HEK293 (cell line): ENCODE data around the gene TCF7L1.

Experiments
- CTCF ChIA-PET: fragments of 350-600 bp; formaldehyde crosslinking; extraction: SDS; loops from one replicate; lab custom pipeline; 2021; ENCODE audit warnings: antibody characterized with exemption; lab: Yijun Ruan, JAX
- POLR2A ChIA-PET: fragments of 300-600 bp; formaldehyde crosslinking; extraction: SDS; loops from one replicate; lab custom pipeline; 2020; ENCODE audit warnings: antibody characterized with exemption, inconsistent platforms; lab: Yijun Ruan, JAX
- H3K27ac ChIP-seq: fragments of 200-500 bp; sonication (Bioruptor generic); 2 replicates; pipeline ENCODE4 v1.5.1; 2014; ENCODE audit warnings: low read depth, low read length, control low read depth, inconsistent platforms; ENCODE audit errors: extremely low read depth
- H3K36me3 ChIP-seq, 2 experiments: fragments of 200-500 bp in 1 of 2; sonication (Bioruptor generic) in 1 of 2; 1 replicate in 1 of 2; 2 replicates in 1 of 2; pipeline ENCODE4 v1.5.1; 2014 to 2017; ENCODE audit warnings: inconsistent platforms in 2 of 2, low read length in 2 of 2; ENCODE audit not compliant: control insufficient read depth in 2 of 2, insufficient read depth in 1 of 2
- H3K4me1 ChIP-seq: fragments of 200-500 bp; sonication (Bioruptor generic); 2 replicates; pipeline ENCODE4 v1.5.1; 2014; ENCODE audit warnings: mild to moderate bottlenecking, low read length, inconsistent platforms; ENCODE audit not compliant: control insufficient read depth, insufficient read depth
- H3K4me3 ChIP-seq: 2 replicates; pipeline ENCODE4 v1.5.1; 2011; ENCODE audit warnings: low read depth, mild to moderate bottlenecking, control low read depth, low read length, moderate library complexity
- H3K9me3 ChIP-seq: fragments of 200-500 bp; sonication (Bioruptor generic); 2 replicates; pipeline ENCODE4 v1.5.1; 2014; ENCODE audit warnings: low read depth, low read length, inconsistent platforms; ENCODE audit not compliant: control insufficient read depth, insufficient read depth
- FEZF1 ChIP-seq: fragments of 450-650 bp; formaldehyde crosslinking; IDR thresholded peaks from 2 replicates; pipeline ENCODE4 v1.5.1; 2016; ENCODE audit warnings: missing biosample characterization, missing genetic modification characterization
- KLF10 ChIP-seq: fragments of 450-650 bp; IDR thresholded peaks from 2 replicates; pipeline ENCODE4 v1.5.1; 2018; ENCODE audit warnings: missing biosample characterization, mild to moderate bottlenecking, missing genetic modification characterization
- KLF9 ChIP-seq: fragments of 450-650 bp; formaldehyde crosslinking; IDR thresholded peaks from 2 replicates; pipeline ENCODE4 v1.5.1; 2016; ENCODE audit warnings: missing biosample characterization, missing genetic modification characterization, low read depth
- PBX3 ChIP-seq: sonication (generic); formaldehyde crosslinking; IDR thresholded peaks from 2 replicates; pipeline ENCODE4 v1.8.1; 2022; ENCODE audit warnings: mild to moderate bottlenecking, moderate library complexity, missing genetic modification reagents
- RBAK ChIP-seq: fragments of 450-650 bp; formaldehyde crosslinking; IDR thresholded peaks from 2 replicates; pipeline ENCODE4 v1.5.1; 2016; ENCODE audit warnings: missing biosample characterization, missing genetic modification characterization
- YY2 ChIP-seq: fragments of 450-650 bp; formaldehyde crosslinking; IDR thresholded peaks from 2 replicates; pipeline ENCODE4 v1.5.1; 2016; ENCODE audit warnings: missing biosample characterization, missing genetic modification characterization
- ZBTB7A ChIP-seq: fragments of 450-650 bp; formaldehyde crosslinking; IDR thresholded peaks from 2 replicates; pipeline ENCODE4 v1.5.1; 2016; ENCODE audit warnings: low read depth, missing biosample characterization, missing genetic modification characterization
- ZNF133 ChIP-seq: fragments of 450-650 bp; formaldehyde crosslinking; IDR thresholded peaks from 2 replicates; pipeline ENCODE4 v1.5.1; 2016; ENCODE audit warnings: missing biosample characterization, missing genetic modification characterization
- ZNF138 ChIP-seq: fragments of 450-650 bp; formaldehyde crosslinking; IDR thresholded peaks from 2 replicates; pipeline ENCODE4 v1.5.1; 2016; ENCODE audit warnings: missing biosample characterization, missing genetic modification characterization, borderline replicate concordance
- ZNF184 ChIP-seq: fragments of 450-650 bp; IDR thresholded peaks from 2 replicates; pipeline ENCODE4 v1.5.1; 2018; ENCODE audit warnings: missing biosample characterization, mild to moderate bottlenecking, missing genetic modification characterization
- ZNF202 ChIP-seq: fragments of 450-650 bp; formaldehyde crosslinking; IDR thresholded peaks from 2 replicates; pipeline ENCODE4 v1.5.1; 2016; ENCODE audit warnings: missing biosample characterization, missing genetic modification characterization, borderline replicate concordance
- ZNF239 ChIP-seq: fragments of 450-650 bp; formaldehyde crosslinking; IDR thresholded peaks from 2 replicates; pipeline ENCODE4 v1.5.1; 2016; ENCODE audit warnings: missing biosample characterization, missing genetic modification characterization
- ZNF501 ChIP-seq: fragments of 450-650 bp; formaldehyde crosslinking; IDR thresholded peaks from 2 replicates; pipeline ENCODE4 v1.5.1; 2016; ENCODE audit warnings: missing biosample characterization, missing genetic modification characterization
- ZNF558 ChIP-seq: fragments of 450-650 bp; formaldehyde crosslinking; IDR thresholded peaks from 2 replicates; pipeline ENCODE4 v1.5.1; 2016; ENCODE audit warnings: missing biosample characterization, missing genetic modification characterization
- ZNF623 ChIP-seq: fragments of 450-650 bp; formaldehyde crosslinking; IDR thresholded peaks from 2 replicates; pipeline ENCODE4 v1.5.1; 2016; ENCODE audit warnings: missing biosample characterization, missing genetic modification characterization
- ZNF629 ChIP-seq: fragments of 450-650 bp; formaldehyde crosslinking; IDR thresholded peaks from 2 replicates; pipeline ENCODE4 v1.5.1; 2017; ENCODE audit warnings: missing biosample characterization, missing genetic modification characterization
- ZNF692 ChIP-seq: fragments of 450-650 bp; formaldehyde crosslinking; IDR thresholded peaks from 2 replicates; pipeline ENCODE4 v1.5.1; 2016; ENCODE audit warnings: missing biosample characterization, missing genetic modification characterization
- ZNF747 ChIP-seq: fragments of 450-650 bp; formaldehyde crosslinking; IDR thresholded peaks from 2 replicates; pipeline ENCODE4 v1.5.1; 2016; ENCODE audit warnings: missing biosample characterization, missing genetic modification characterization
- ZSCAN30 ChIP-seq: fragments of 450-650 bp; IDR thresholded peaks from 2 replicates; pipeline ENCODE4 v1.5.1; 2018; ENCODE audit warnings: missing biosample characterization, mild to moderate bottlenecking, missing genetic modification characterization, moderate library complexity
- TF ChIP-seq, protein P1 (sequence below): fragments of 450-650 bp; formaldehyde crosslinking; IDR thresholded peaks from 2 replicates; pipeline ENCODE4 v1.5.1; 2017; ENCODE audit warnings: missing biosample characterization, mild to moderate bottlenecking, missing genetic modification characterization, moderate library complexity
- TF ChIP-seq, protein P2 (sequence below): fragments of 450-650 bp; formaldehyde crosslinking; IDR thresholded peaks from 2 replicates; pipeline ENCODE4 v1.5.1; 2016; ENCODE audit warnings: missing biosample characterization, missing genetic modification characterization, borderline replicate concordance
- TF ChIP-seq, protein P3 (sequence below): fragments of 450-650 bp; formaldehyde crosslinking; optimal IDR thresholded peaks from 2 replicates; pipeline ENCODE3; 2016; ENCODE audit warnings: missing biosample characterization, mild to moderate bottlenecking, missing genetic modification characterization

TCF7L1 gene

DNA sequence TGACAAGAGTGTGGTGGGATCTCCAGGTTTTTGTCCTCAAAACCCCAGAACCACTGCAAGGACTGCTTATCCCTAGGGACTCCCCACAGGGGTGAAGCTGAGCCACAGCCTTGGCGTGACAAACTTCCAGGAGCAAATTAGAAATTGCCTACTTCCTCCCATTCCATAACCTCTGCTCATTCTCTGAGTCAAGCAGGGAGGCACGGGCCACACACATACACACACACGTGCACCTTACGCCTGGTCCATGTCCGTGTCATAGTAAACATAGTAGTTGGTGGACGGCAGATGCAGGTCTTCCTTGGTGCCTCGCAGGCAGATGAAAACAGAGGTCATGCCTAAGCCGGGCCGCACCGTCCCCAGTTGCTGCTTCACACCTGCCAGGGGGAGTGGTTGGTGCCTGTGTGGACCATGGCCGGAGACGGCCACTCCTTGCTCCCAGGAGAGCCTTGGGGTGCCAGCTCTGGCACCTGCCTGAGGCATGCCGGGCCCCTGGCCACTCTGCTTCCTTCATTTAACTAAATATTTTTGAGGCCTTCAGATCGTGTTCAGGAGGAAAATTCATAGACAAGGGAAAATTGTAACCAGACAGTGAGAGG, 211.3 kb downstream of the TCF7L1 start:
- ChIA-PET CTCF (interaction anchor here (0.7 kb wide), 1 partner anchor 24 kb away, joined by 3 read pairs; no protein-coding TSS in a partner anchor), POLR2A (no interaction called here)
- Histone ChIP-seq H3K4me3 (no peak overlapping the region), H3K36me3 (peaks cover 12 to 50% of the 10 kb centered on the region in 2 experiments; a peak in 2 of 3 replicates), H3K27ac (no peak overlapping the region), H3K9me3 (no peaks in the 10 kb centered on the region), H3K4me1 (no peaks in the 10 kb centered on the region)
- TF ChIP-seq ZNF692, result no peak
- no peak for TF ChIP-seq ZNF747 (tag by site-specific recombination)
- TF ChIP-seq RBAK (tag by site-specific recombination), result no peak
- TF ChIP-seq PBX3 (CRISPR knock-in tag), result no peak
- TF ChIP-seq, protein P1, sequence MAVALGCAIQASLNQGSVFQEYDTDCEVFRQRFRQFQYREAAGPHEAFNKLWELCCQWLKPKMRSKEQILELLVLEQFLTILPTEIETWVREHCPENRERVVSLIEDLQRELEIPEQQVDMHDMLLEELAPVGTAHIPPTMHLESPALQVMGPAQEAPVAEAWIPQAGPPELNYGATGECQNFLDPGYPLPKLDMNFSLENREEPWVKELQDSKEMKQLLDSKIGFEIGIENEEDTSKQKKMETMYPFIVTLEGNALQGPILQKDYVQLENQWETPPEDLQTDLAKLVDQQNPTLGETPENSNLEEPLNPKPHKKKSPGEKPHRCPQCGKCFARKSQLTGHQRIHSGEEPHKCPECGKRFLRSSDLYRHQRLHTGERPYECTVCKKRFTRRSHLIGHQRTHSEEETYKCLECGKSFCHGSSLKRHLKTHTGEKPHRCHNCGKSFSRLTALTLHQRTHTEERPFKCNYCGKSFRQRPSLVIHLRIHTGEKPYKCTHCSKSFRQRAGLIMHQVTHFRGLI (tag by site-specific recombination), result no peak
- TF ChIP-seq ZBTB7A (tag by site-specific recombination), result no peak

DNA sequence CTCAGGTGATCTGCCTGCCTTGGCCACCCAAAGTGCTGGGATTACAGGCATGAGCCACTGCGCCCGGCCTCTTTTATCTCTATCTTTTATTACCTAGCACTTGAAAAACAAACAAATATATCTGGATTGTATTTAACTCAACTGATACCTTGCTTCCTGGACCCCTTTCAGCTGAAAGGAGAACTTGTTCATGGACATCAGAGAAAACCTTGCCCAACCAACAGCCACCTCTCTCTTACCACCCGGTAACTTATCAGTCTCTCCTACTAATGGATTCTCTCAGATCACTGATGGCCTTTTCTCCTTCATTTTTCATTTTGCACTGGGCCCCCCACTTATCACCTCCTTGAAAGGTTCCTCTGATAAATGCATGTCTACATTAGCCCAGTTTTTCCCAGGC, 214.4 kb downstream of the TCF7L1 start:
- CTCF ChIA-PET, result no interaction called here

DNA sequence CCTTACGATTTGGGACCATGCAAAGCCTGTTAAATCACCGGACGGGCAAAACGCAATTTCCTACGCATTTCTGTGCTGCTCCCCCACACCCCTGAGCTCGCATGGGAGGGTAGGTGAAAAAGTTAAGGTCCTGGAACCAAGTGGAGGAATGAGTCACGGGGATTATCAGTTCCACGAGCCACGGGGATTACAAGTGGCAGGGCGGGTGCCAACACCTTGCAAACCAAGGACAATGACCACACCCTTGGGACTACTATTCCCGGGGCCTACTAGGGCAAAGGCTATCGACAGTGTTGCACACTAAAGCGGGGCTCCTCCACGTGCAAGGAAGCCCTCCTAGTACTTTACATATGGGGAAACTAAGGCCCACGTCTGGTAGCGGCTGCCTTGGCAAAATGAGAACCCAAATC, 220.7 kb downstream of the TCF7L1 start:
- H3K36me3 ChIP-seq, result peaks cover 29 to 59% of the 10 kb centered on the region in 2 experiments
- no peaks in the 10 kb centered on the region; the same call in 1 of the 2 replicates for H3K4me1 ChIP-seq
- CTCF ChIA-PET, result interaction anchor here (0.6 to 1.3 kb wide), 4 partner anchors 13 to 198 kb away, joined by 3 to 6 read pairs (median 4); partner anchors contain the start of gene MAT2A
- H3K9me3 ChIP-seq, result no peaks in the 10 kb centered on the region
- H3K4me3 ChIP-seq, result peak overlapping the region; percentile 50
- H3K27ac ChIP-seq, result peak overlapping the region; percentile 66; the same call in 1 of the 2 replicates
- POLR2A ChIA-PET, result interaction anchor here (0.9 to 3.0 kb wide), 18 partner anchors 8 to 383 kb away, joined by 3 to 28 read pairs (median 6); partner anchors contain the start of genes C2orf68, GGCX, KCMF1 and MAT2A
- no peak for TF ChIP-seq ZNF501 (tag by site-specific recombination)
- TF ChIP-seq, protein P2, sequence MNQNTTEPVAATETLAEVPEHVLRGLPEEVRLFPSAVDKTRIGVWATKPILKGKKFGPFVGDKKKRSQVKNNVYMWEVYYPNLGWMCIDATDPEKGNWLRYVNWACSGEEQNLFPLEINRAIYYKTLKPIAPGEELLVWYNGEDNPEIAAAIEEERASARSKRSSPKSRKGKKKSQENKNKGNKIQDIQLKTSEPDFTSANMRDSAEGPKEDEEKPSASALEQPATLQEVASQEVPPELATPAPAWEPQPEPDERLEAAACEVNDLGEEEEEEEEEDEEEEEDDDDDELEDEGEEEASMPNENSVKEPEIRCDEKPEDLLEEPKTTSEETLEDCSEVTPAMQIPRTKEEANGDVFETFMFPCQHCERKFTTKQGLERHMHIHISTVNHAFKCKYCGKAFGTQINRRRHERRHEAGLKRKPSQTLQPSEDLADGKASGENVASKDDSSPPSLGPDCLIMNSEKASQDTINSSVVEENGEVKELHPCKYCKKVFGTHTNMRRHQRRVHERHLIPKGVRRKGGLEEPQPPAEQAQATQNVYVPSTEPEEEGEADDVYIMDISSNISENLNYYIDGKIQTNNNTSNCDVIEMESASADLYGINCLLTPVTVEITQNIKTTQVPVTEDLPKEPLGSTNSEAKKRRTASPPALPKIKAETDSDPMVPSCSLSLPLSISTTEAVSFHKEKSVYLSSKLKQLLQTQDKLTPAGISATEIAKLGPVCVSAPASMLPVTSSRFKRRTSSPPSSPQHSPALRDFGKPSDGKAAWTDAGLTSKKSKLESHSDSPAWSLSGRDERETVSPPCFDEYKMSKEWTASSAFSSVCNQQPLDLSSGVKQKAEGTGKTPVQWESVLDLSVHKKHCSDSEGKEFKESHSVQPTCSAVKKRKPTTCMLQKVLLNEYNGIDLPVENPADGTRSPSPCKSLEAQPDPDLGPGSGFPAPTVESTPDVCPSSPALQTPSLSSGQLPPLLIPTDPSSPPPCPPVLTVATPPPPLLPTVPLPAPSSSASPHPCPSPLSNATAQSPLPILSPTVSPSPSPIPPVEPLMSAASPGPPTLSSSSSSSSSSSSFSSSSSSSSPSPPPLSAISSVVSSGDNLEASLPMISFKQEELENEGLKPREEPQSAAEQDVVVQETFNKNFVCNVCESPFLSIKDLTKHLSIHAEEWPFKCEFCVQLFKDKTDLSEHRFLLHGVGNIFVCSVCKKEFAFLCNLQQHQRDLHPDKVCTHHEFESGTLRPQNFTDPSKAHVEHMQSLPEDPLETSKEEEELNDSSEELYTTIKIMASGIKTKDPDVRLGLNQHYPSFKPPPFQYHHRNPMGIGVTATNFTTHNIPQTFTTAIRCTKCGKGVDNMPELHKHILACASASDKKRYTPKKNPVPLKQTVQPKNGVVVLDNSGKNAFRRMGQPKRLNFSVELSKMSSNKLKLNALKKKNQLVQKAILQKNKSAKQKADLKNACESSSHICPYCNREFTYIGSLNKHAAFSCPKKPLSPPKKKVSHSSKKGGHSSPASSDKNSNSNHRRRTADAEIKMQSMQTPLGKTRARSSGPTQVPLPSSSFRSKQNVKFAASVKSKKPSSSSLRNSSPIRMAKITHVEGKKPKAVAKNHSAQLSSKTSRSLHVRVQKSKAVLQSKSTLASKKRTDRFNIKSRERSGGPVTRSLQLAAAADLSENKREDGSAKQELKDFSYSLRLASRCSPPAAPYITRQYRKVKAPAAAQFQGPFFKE (tag by site-specific recombination), result no peak
- TF ChIP-seq ZNF629 (tag by site-specific recombination), result no peak
- no peak for TF ChIP-seq FEZF1 (tag by site-specific recombination)
- TF ChIP-seq YY2 (tag by site-specific recombination), result no peak

More for the DNA sequence above, 214.4 kb downstream of the TCF7L1 start:
- POLR2A ChIA-PET, result interaction anchor here (1.5 kb wide), 1 partner anchor 20 kb away, joined by 3 read pairs; the partner anchor contains the start of gene TGOLN2
- H3K27ac ChIP-seq, result no peak overlapping the region
- no peaks in the 10 kb centered on the region for H3K9me3 ChIP-seq
- no peaks in the 10 kb centered on the region for H3K4me1 ChIP-seq
- peaks cover 22 to 75% of the 10 kb centered on the region in 2 experiments for H3K36me3 ChIP-seq
- H3K4me3 ChIP-seq, result no peak overlapping the region
- no peak for TF ChIP-seq ZNF202 (tag by site-specific recombination)
- no peak for TF ChIP-seq ZNF133 (tag by site-specific recombination)
- TF ChIP-seq KLF9 (tag by site-specific recombination), result no peak
- no peak for TF ChIP-seq ZNF184 (tag by site-specific recombination)
- no peak for TF ChIP-seq ZNF138
- TF ChIP-seq ZNF239 (tag by site-specific recombination), result no peak
- TF ChIP-seq ZNF558 (tag by site-specific recombination), result no peak
- no peak for TF ChIP-seq ZNF623
- TF ChIP-seq, protein P3, sequence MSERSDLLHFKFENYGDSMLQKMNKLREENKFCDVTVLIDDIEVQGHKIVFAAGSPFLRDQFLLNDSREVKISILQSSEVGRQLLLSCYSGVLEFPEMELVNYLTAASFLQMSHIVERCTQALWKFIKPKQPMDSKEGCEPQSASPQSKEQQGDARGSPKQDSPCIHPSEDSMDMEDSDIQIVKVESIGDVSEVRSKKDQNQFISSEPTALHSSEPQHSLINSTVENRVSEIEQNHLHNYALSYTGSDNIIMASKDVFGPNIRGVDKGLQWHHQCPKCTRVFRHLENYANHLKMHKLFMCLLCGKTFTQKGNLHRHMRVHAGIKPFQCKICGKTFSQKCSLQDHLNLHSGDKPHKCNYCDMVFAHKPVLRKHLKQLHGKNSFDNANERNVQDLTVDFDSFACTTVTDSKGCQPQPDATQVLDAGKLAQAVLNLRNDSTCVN (tag by site-specific recombination), result no peak
- no peak for TF ChIP-seq ZSCAN30
- no peak for TF ChIP-seq KLF10 (tag by site-specific recombination)
- TF ChIP-seq, protein P1 (tag by site-specific recombination), result no peak
